Uterine smooth muscle cell (primary cell): Measurements from ENCODE around the gene OPN1MW3. TPM values are rescaled to one million over a fixed set of nuclear protein-coding genes. Genes with fewer than 3 reads are reported as not detected.

ENCODE experiments used
- total RNA-seq: library from RNA; depleted of rRNA; stranded (reverse); fragments of >200 nt; gene quantifications from 2 replicates; pipeline ENCODE4 v1.2.3, GENCODE V29; 2014

OPN1MW3 gene
- total RNA-seq = not detected in 2 replicates

GRCh38 chrX:154257282-154257681 is at the start of gene OPN1MW3:
Gene OPN1MW3, plus strand, starts transcription at chrX:154257582. Its CDS starts 38 bp downstream, at chrX:154257620.

GRCh38 chrX:154219456-154219855 is 37.9 kb upstream of the OPN1MW3 start, which contains the start of gene OPN1MW2:
Gene OPN1MW2, plus strand, starts transcription at chrX:154219756. Its CDS starts 60 bp downstream, at chrX:154219816.

GRCh38 chrX:154294791-154295574 is 37.6 kb downstream of the OPN1MW3 start, which contains the start of gene TEX28:
Gene TEX28, minus strand, starts transcription at chrX:154295124. Its CDS starts 3,007 bp downstream, at chrX:154292117.

GRCh38 chrX:154295664-154296310 is 38.4 kb downstream of the OPN1MW3 start, which contains the start of gene TKTL1:
Gene TKTL1, plus strand, starts transcription at chrX:154295795. Its CDS starts 65 bp downstream, at chrX:154295860.

Other genes with a start within 250 kb of the OPN1MW3 start
- 92.7 and 97.1 TPM in 2 replicates for gene IRAK1, start 237.7 kb upstream of the OPN1MW3 start, total RNA-seq
- 24.7 and 29.8 TPM in 2 replicates for gene MECP2, start 159.9 kb upstream of the OPN1MW3 start, total RNA-seq
- gene OPN1LW, start 113.3 kb upstream of the OPN1MW3 start, total RNA-seq = not detected in 2 replicates
- gene OPN1MW, start 75.0 kb upstream of the OPN1MW3 start, total RNA-seq = not detected in 2 replicates
- gene OPN1MW2, start 37.8 kb upstream of the OPN1MW3 start, total RNA-seq = not detected in 2 replicates
- gene TEX28, start 37.5 kb downstream of the OPN1MW3 start, total RNA-seq = not detected in 2 replicates
- gene TKTL1, start 38.2 kb downstream of the OPN1MW3 start, total RNA-seq = not detected in 2 replicates
- gene FLNA, start 117.1 kb downstream of the OPN1MW3 start, total RNA-seq = 2,419 and 3,747 TPM in 2 replicates
- gene EMD, start 121.7 kb downstream of the OPN1MW3 start, total RNA-seq = 17.1 and 20.6 TPM in 2 replicates
- gene RPL10, start 140.8 kb downstream of the OPN1MW3 start, total RNA-seq = 2,853 and 3,007 TPM in 2 replicates
- 31.5 and 54.7 TPM in 2 replicates for gene DNASE1L1, start 151.7 kb downstream of the OPN1MW3 start, total RNA-seq
- 16.3 and 19.1 TPM in 2 replicates for gene TAFAZZIN, start 154.0 kb downstream of the OPN1MW3 start, total RNA-seq
- gene ATP6AP1, start 171.1 kb downstream of the OPN1MW3 start, total RNA-seq = 58.3 and 72.5 TPM in 2 replicates
- gene GDI1, start 179.6 kb downstream of the OPN1MW3 start, total RNA-seq = 110 and 115 TPM in 2 replicates
- gene FAM50A, start 186.6 kb downstream of the OPN1MW3 start, total RNA-seq = 89.5 and 112 TPM in 2 replicates
- 19.2 and 26.2 TPM in 2 replicates for gene PLXNA3, start 200.7 kb downstream of the OPN1MW3 start, total RNA-seq
- gene LAGE3, start 221.7 kb downstream of the OPN1MW3 start, total RNA-seq = 11.4 and 25.7 TPM in 2 replicates
- 41.7 and 59.2 TPM in 2 replicates for gene UBL4A, start 229.0 kb downstream of the OPN1MW3 start, total RNA-seq
- gene SLC10A3, start 233.0 kb downstream of the OPN1MW3 start, total RNA-seq = 15.9 and 17.5 TPM in 2 replicates